ENCODE data around the gene IL36RN.
"Not testable (repeated sequence)": the region's sequence is repeated elsewhere in the genome, so short reads cannot be mapped to it uniquely, and the experiment has no call there.

DNA sequence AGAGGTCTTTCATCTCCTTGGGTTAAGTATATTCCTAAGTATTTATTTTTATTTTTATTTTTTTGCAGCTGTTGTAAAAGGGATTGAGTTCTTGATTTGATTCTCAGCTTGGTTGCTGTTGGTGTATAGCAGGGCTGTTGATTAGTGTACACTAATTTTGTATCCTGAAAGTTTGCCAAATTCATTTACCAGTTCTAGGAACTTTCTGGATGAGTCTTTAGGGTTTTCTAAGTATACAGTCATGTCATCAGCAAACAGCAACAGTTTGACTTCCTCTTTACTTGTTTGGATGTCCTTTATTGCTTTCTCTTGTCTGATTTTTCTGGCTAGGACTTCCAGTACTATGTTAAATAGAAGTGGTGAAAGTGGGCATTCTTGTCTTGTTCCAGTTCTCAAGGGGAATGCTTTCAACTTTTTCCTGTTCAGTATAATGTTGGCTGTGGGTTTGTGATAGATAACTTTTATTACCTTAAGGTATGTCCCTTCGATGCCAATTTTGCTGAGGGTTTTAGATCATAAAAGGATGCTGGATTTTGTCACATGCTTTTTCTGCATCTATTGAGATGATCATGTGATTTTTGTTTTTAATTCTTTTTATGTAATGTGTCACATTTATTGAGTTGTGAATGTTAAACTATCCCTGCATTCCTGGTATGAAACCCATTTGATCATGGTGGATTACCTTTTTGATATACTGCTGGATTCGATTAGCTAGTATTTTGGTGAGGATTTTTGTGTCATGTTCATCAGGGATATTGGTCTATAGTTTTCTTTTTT, 38.0 kb downstream of the IL36RN start:
- TF ChIP-seq, protein P1, sequence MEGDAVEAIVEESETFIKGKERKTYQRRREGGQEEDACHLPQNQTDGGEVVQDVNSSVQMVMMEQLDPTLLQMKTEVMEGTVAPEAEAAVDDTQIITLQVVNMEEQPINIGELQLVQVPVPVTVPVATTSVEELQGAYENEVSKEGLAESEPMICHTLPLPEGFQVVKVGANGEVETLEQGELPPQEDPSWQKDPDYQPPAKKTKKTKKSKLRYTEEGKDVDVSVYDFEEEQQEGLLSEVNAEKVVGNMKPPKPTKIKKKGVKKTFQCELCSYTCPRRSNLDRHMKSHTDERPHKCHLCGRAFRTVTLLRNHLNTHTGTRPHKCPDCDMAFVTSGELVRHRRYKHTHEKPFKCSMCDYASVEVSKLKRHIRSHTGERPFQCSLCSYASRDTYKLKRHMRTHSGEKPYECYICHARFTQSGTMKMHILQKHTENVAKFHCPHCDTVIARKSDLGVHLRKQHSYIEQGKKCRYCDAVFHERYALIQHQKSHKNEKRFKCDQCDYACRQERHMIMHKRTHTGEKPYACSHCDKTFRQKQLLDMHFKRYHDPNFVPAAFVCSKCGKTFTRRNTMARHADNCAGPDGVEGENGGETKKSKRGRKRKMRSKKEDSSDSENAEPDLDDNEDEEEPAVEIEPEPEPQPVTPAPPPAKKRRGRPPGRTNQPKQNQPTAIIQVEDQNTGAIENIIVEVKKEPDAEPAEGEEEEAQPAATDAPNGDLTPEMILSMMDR (IDR thresholded peaks at IDR 0.05; ENCODE audit: low read depth, low read length): not testable (repeated sequence)
- not testable (repeated sequence) for TF ChIP-seq EZH2phosphoT487 (IDR thresholded peaks at IDR 0.05; ENCODE audit: low read depth)
